Fibroblast of lung (primary cell): ENCODE measurements around the gene EXOC3L2. TPM values are rescaled to one million over a fixed set of nuclear protein-coding genes. Genes with fewer than 3 reads are reported as not detected.

Experiments used
- DNase-seq, 2 donors: peaks; one replicate each; pipeline versions ENCODE4 v3.0.0 to v3.0.0-alpha.2; 2010; ENCODE audit warnings: low read depth in 2 of 2
- H2AFZ ChIP-seq: 2 replicates; pipeline ENCODE4 v1.5.1; 2012; ENCODE audit warnings: low read length, control low read depth, inconsistent platforms
- H3K27ac ChIP-seq: 2 replicates; pipeline ENCODE4 v1.5.1; 2011; ENCODE audit warnings: low read length, control low read depth; ENCODE audit not compliant: insufficient read depth
- H3K27me3 ChIP-seq: 2 replicates; pipeline ENCODE4 v1.5.1; 2011; ENCODE audit warnings: mild to moderate bottlenecking, low read length; ENCODE audit not compliant: control insufficient read depth, insufficient read depth
- H3K36me3 ChIP-seq: 2 replicates; pipeline ENCODE4 v1.5.1; 2011; ENCODE audit warnings: low read length; ENCODE audit not compliant: control insufficient read depth, insufficient read depth
- H3K4me1 ChIP-seq: 2 replicates; pipeline ENCODE4 v1.5.1; 2011; ENCODE audit warnings: low read length; ENCODE audit not compliant: control insufficient read depth, insufficient read depth; ENCODE audit errors: extremely low read depth
- H3K4me2 ChIP-seq: 2 replicates; pipeline ENCODE4 v1.5.1; 2011; ENCODE audit warnings: low read length, control low read depth; ENCODE audit not compliant: insufficient read depth; ENCODE audit errors: extremely low read depth
- H3K4me3 ChIP-seq, 4 experiments: fragments of 200-600 bp in 1 of 4; sonication (generic) in 1 of 4; replicated peaks in 1 of 4; 2 replicates each; pipeline ENCODE4 v1.5.1; 2011 to 2016; ENCODE audit warnings: low read length in 4 of 4, low read depth in 3 of 4, mild to moderate bottlenecking in 3 of 4, control low read depth in 2 of 4, inconsistent platforms in 1 of 4, mixed read lengths in 1 of 4; ENCODE audit not compliant: insufficient read depth in 1 of 4; ENCODE audit errors: control extremely low read depth in 1 of 4
- H3K79me2 ChIP-seq: 2 replicates; pipeline ENCODE4 v1.5.1; 2012; ENCODE audit warnings: mild to moderate bottlenecking, low read length, inconsistent platforms; ENCODE audit not compliant: control insufficient read depth, insufficient read depth
- H3K9ac ChIP-seq: 2 replicates; pipeline ENCODE4 v1.5.1; 2011; ENCODE audit warnings: mild to moderate bottlenecking, low read length, control low read depth; ENCODE audit not compliant: insufficient read depth
- H3K9me3 ChIP-seq: 2 replicates; pipeline ENCODE4 v1.5.1; 2012; ENCODE audit warnings: low read depth, low read length; ENCODE audit not compliant: control insufficient read depth, insufficient read depth
- H4K20me1 ChIP-seq: 2 replicates; pipeline ENCODE4 v1.5.1; 2011; ENCODE audit warnings: low read length; ENCODE audit not compliant: control insufficient read depth, insufficient read depth; ENCODE audit errors: extremely low read depth
- EZH2 ChIP-seq: IDR thresholded peaks from 2 replicates; pipeline ENCODE4 v1.5.1; 2012; ENCODE audit warnings: low read length, control low read depth, mild to moderate bottlenecking; ENCODE audit errors: missing control alignments
- polyA plus RNA-seq, 2 donors: library from polyadenylated mRNA; depleted of rRNA in 1 of 2; stranded (reverse) in 1 of 2; unstranded in 1 of 2; fragments of >200 nt; gene quantifications; 2 replicates each; pipeline ENCODE4 v1.2.1, GENCODE V29; 2011 to 2012; ENCODE audit warnings: missing spikeins in 1 of 2
- total RNA-seq: library from RNA; depleted of rRNA; stranded (reverse); fragments of >200 nt; gene quantifications from 2 replicates; pipeline ENCODE4 v1.2.1, GENCODE V29; 2014
- TF ChIP-seq, protein P1 (sequence below), 2 donors: IDR thresholded peaks in 1 of 2; conservative IDR thresholded peaks in 1 of 2; 1 replicate in 1 of 2; 2 replicates in 1 of 2; pipeline ENCODE4 v1.5.1; 2011 to 2012; ENCODE audit warnings: low read length in 2 of 2, control low read depth in 1 of 2, inconsistent platforms in 1 of 2, low read depth in 1 of 2, mild to moderate bottlenecking in 1 of 2

Gene EXOC3L2
- total and polyA plus RNA-seq, 2 donors (not counting 1 experiment from before 2014, with no cell fraction given), result not detected

DNA sequence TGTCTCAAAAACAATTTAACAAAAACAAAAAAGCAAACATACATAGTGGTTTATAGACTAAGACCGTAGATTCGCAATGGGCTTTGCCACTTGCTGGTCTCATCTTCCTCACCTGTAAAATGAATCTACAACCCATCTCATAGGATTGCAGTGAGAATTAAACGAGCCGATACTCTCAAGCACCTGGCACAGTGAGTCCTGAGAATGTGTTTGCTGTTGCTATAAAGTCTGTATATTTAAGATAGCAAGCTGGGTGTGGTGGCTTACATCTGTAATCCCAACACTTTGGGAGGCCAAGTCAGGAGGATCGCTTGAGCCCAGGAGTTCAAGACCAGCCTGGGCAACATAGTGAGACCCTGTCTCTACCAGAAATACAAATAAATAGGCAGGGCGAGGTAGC is 22.5 kb downstream of the EXOC3L2 start:
- H4K20me1 ChIP-seq, result no peaks in the 10 kb centered on the region
- no peak overlapping the region for H3K9ac ChIP-seq
- H3K79me2 ChIP-seq, result no peaks in the 10 kb centered on the region
- no peak overlapping the region for H3K27ac ChIP-seq
- TF ChIP-seq EZH2, result no peak
- TF ChIP-seq, protein P1, sequence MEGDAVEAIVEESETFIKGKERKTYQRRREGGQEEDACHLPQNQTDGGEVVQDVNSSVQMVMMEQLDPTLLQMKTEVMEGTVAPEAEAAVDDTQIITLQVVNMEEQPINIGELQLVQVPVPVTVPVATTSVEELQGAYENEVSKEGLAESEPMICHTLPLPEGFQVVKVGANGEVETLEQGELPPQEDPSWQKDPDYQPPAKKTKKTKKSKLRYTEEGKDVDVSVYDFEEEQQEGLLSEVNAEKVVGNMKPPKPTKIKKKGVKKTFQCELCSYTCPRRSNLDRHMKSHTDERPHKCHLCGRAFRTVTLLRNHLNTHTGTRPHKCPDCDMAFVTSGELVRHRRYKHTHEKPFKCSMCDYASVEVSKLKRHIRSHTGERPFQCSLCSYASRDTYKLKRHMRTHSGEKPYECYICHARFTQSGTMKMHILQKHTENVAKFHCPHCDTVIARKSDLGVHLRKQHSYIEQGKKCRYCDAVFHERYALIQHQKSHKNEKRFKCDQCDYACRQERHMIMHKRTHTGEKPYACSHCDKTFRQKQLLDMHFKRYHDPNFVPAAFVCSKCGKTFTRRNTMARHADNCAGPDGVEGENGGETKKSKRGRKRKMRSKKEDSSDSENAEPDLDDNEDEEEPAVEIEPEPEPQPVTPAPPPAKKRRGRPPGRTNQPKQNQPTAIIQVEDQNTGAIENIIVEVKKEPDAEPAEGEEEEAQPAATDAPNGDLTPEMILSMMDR (conservative IDR thresholded peaks at IDR 0.05 in 1 of 2, IDR thresholded peaks at IDR 0.05 in 1 of 2; ENCODE audit: low read depth in 1 of 2, low read length in 2 of 2), result no peak
- H2AFZ ChIP-seq, result no peak overlapping the region
- H3K9me3 ChIP-seq, result no peaks in the 10 kb centered on the region
- no peak for DNase-seq
- peaks cover 14% of the 10 kb centered on the region for H3K27me3 ChIP-seq
- H3K4me2 ChIP-seq, result no peak overlapping the region
- no peaks in the 10 kb centered on the region for H3K36me3 ChIP-seq
- no peak overlapping the region for H3K4me3 ChIP-seq
- no peaks in the 10 kb centered on the region for H3K4me1 ChIP-seq

DNA sequence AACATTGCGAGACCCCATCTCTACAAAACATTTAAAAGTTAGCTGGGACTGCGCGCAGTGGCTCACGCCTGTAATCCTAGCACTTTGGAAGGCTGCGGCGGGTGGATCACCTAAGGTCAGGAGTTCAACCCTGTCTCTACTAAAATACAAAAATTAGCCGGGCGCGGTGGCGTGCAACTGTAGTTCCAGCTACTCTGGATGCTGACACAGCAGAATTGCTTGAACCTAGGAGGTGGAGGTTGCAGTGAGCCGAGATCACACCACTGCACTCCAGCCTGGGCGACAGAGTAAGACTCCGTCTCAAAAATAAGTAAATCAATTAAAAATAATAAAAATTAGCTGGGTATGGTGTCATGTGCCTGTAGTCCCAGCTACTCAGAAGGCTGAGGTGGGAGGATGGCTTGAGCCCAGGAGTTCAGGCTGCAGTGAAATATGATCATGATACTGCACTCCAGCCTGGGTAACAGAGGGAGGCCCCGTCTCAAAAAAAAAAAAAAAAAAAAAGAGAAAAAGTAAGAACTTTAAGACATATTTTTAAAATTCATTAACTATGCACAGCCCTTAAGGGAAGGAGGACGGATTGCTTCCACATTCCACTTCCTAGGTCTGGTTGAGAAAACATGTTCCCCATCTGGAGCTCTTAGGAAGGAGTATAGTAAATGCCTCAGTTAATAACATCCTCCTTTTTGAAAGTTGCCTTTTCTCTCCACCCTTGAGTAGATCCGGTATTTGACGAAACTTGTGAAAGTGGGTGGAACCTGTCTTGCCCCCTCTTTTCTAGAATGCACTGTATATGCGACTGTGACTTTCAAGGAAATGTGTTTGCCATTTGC is 26.1 kb downstream of the EXOC3L2 start:
- no peak overlapping the region for H3K4me2 ChIP-seq
- no peak overlapping the region for H3K9ac ChIP-seq
- H3K27me3 ChIP-seq, result peaks cover 36% of the 10 kb centered on the region
- no peaks in the 10 kb centered on the region for H3K9me3 ChIP-seq
- DNase-seq, result no peak
- H3K79me2 ChIP-seq, result no peaks in the 10 kb centered on the region
- no peaks in the 10 kb centered on the region for H4K20me1 ChIP-seq
- no peak overlapping the region for H3K4me3 ChIP-seq
- no peaks in the 10 kb centered on the region for H3K36me3 ChIP-seq
- H2AFZ ChIP-seq, result no peak overlapping the region
- TF ChIP-seq, protein P1 (conservative IDR thresholded peaks at IDR 0.05 in 1 of 2, IDR thresholded peaks at IDR 0.05 in 1 of 2; ENCODE audit: low read depth in 1 of 2, low read length in 2 of 2), result no peak
- TF ChIP-seq EZH2, result no peak
- H3K27ac ChIP-seq, result no peak overlapping the region
- H3K4me1 ChIP-seq, result no peaks in the 10 kb centered on the region

DNA sequence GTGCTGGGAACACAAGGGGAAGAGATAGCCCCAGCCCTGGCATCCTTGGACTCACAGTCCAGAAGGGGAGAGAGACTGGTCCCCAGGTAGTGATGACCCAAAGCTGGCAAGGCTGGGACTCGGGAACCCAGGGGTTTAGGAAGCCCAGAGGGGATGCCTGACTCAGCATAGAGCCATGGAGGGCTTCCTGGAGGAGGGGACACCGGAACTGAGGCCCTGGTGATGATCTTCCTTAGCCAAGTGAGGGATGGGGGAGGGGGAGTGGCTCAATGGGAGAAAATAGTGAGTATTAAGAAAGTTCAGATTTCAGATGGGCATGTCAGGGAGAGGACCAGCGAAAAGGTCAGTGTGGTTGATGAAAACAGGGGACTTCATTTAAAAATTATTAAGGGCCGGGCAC is 26.8 kb downstream of the EXOC3L2 start:
- TF ChIP-seq, protein P1 (conservative IDR thresholded peaks at IDR 0.05 in 1 of 2, IDR thresholded peaks at IDR 0.05 in 1 of 2; ENCODE audit: low read depth in 1 of 2, low read length in 2 of 2), result no peak
- no peak for TF ChIP-seq EZH2
- Histone ChIP-seq H4K20me1 (no peaks in the 10 kb centered on the region), H3K4me2 (no peak overlapping the region), H3K9me3 (no peaks in the 10 kb centered on the region), H3K4me3 (no peak overlapping the region), H3K79me2 (no peaks in the 10 kb centered on the region), H3K27me3 (peaks cover 36% of the 10 kb centered on the region), H2AFZ (no peak overlapping the region), H3K4me1 (no peaks in the 10 kb centered on the region), H3K9ac (no peak overlapping the region), H3K36me3 (no peaks in the 10 kb centered on the region), H3K27ac (no peak overlapping the region)
- no peak for DNase-seq
